Coronary artery (tissue), 2 donors: ENCODE data around the gene VWA3B.

Experiments used
- DNase-seq: peaks from one replicate; pipeline ENCODE4 v3.0.0-alpha.2; 2017; ENCODE audit warnings: low spot score
- H3K27ac ChIP-seq, 2 donors: fragments of 200-600 bp; sonication (generic); one replicate each; pipeline ENCODE4 v1.5.1; 2016 to 2019
- H3K4me3 ChIP-seq: fragments of 200-600 bp; sonication (generic); 2 replicates; pipeline ENCODE4 v1.5.1; 2016; ENCODE audit warnings: mild to moderate bottlenecking, moderate library complexity
- TF ChIP-seq, protein P1 (sequence below): fragments of 200-600 bp; sonication (generic); IDR thresholded peaks from one replicate; pipeline ENCODE4 v1.5.1; 2019; ENCODE audit warnings: antibody characterized with exemption

VWA3B gene

DNA sequence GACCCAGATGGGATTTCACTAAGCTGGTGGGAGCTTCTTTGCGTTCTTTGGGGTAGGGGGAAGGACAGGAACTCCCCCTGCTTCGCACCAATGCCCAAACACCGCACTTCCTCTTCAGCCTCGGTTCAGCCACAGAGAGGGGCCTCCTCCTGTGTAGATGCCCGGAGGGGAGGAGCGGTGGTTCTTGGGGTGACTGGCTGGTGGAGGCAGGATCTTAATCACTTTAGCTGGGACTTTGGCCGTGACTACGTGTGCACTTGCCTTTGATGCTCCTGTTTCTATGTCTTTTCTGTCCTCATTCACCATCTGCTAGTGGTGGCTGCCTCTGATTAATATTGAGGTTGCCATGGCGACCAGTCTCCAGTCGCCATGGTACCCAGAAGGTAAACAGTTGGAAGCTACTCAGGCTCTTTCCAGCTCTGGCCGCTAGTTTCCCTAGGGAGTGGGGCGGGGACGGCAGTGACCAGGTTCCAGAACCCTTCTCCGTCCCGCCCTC, 261.1 kb downstream of the VWA3B start:
- no peak overlapping the region for H3K27ac ChIP-seq
- no peak for DNase-seq
- no peak overlapping the region for H3K4me3 ChIP-seq
- TF ChIP-seq, protein P1, sequence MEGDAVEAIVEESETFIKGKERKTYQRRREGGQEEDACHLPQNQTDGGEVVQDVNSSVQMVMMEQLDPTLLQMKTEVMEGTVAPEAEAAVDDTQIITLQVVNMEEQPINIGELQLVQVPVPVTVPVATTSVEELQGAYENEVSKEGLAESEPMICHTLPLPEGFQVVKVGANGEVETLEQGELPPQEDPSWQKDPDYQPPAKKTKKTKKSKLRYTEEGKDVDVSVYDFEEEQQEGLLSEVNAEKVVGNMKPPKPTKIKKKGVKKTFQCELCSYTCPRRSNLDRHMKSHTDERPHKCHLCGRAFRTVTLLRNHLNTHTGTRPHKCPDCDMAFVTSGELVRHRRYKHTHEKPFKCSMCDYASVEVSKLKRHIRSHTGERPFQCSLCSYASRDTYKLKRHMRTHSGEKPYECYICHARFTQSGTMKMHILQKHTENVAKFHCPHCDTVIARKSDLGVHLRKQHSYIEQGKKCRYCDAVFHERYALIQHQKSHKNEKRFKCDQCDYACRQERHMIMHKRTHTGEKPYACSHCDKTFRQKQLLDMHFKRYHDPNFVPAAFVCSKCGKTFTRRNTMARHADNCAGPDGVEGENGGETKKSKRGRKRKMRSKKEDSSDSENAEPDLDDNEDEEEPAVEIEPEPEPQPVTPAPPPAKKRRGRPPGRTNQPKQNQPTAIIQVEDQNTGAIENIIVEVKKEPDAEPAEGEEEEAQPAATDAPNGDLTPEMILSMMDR, result no peak

DNA sequence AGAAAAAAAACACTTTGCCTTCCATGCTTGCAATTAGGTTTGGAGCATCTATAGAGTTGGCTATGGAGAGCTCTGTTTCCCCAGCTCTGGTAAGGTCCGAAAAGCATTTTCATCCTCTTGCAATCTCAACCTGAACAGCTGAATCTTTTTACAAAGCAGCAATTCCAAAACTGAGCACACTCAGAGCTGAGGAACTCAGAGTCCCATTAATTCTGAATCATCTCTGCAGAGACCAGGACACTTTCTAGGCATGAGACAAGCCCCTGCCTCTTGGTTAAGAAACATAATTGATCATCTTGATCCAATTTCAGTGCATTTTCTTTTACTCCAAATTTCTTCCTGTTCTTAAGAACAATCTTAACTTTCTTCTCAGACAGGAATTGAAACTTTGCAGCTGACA, 263.4 kb downstream of the VWA3B start:
- TF ChIP-seq, protein P1, result no peak

DNA sequence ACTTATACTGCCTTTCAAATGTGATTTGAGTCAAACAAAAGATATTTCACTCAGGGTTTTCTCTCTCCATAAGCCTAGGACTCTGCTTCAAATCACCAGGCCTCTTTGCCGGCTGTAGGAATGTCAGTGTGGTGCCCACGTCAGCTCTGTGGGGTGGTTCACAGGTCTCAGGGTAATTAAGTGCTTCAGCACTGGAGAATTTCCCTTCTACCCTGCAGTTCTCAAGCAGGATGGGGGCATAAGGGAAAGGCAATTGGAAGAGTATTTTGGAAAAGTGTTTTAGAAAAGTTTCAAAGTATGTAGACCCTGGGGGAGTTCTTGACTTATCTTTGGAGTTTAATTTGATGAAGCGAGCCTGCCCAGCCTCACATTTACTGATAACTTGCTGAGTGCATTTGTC, 268.9 kb downstream of the VWA3B start:
- H3K27ac ChIP-seq, result no peak overlapping the region
- H3K4me3 ChIP-seq, result no peak overlapping the region
- TF ChIP-seq, protein P1, result no peak
- no peak for DNase-seq

More for the DNA sequence above, 263.4 kb downstream of the VWA3B start:
- H3K4me3 ChIP-seq, result no peak overlapping the region
- DNase-seq, result no peak
- no peak overlapping the region for H3K27ac ChIP-seq

DNA sequence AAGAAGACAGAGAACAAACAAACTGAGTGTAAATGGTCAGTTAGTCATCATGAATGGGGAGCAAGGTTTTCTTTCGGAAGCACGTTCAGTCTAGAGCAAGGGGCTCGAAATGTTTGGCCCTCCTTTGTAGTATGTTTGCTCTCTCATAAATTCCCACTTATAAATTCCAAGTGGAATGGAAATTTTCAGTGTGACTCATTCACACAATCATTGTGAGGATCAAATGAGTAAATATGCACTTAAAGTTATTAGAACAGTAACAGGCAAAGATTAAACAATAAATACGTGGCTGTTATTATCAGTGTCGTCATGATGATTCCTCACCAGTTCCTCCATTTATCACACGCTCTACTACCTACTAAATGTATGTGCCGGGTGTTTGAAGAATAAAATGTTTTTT, 269.8 kb downstream of the VWA3B start:
- Histone ChIP-seq H3K4me3 (no peak overlapping the region), H3K27ac (no peak overlapping the region)
- DNase-seq, result no peak
- TF ChIP-seq, protein P1, result no peak

DNA sequence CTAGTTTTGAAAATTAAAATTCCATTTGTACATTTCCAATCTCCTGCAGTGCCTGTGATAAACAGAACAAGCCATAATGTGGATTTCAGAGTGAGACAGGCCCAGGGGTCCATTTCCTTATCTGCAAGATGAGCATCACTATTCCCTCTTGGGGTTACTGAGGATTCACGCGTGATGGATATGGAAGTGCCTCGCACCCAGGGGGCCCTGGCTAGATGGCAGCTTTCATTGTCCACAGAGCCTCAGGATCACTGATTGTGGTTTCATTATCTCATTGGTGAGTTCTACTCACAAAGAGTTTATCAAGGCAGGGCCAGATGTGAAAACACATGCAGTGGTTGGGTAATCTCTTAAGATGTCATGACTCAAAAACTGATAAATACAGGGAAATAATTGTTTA, 270.9 kb downstream of the VWA3B start:
- no peak for DNase-seq
- TF ChIP-seq, protein P1, result no peak

DNA sequence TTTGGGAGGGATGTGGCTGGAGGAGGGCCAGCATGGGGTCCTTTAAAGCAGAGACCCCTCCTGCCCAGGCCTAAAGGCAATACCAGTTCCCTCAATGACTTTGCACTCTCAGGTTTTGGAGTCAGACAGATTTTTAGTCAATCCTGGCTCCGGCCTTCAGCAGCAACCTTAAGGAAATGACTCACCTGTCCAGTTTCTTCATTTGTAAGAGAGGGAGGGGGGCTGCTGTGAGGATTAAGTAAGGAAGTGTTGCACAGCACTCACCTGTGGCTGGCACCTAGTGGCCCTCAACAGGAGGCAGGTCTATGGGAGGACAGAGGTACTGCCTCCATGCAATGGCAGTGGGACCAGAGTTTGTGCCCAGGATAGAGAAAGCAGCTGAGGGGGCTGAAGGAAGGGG, 273.0 kb downstream of the VWA3B start:
- no peak overlapping the region for H3K4me3 ChIP-seq
- H3K27ac ChIP-seq, result no peak overlapping the region
- TF ChIP-seq, protein P1, result no peak
- no peak for DNase-seq

More for the DNA sequence above, 270.9 kb downstream of the VWA3B start:
- no peak overlapping the region for H3K4me3 ChIP-seq
- no peak overlapping the region for H3K27ac ChIP-seq
